Activated CD8-positive, alpha-beta memory T cell treated with anti-CD3 and anti-CD28 coated beads, Interleukin-2, amount 50 U/mL, for 24 hours (primary cell): ENCODE data around the gene ZNF648.
"Not testable (repeated sequence)": the region's sequence is repeated elsewhere in the genome, so short reads cannot be mapped to it uniquely, and the experiment has no call there.

Source experiments
- DNase-seq: peaks from one replicate; pipeline ENCODE4 v3.0.0-alpha.2; 2020; ENCODE audit errors: extremely low read depth

The ZNF648 gene

GRCh38 chr1:182061594-182061993 is at the start of gene ZNF648:
Gene ZNF648, minus strand, starts transcription at chr1:182061712. Its CDS starts 3,702 bp downstream, at chr1:182058010.
- DNase-seq = no peak

GRCh38 chr1:182110635-182111034 is 49.1 kb upstream of the ZNF648 start:
- no peak for DNase-seq

GRCh38 chr1:182109771-182110170 is 48.3 kb upstream of the ZNF648 start:
- no peak for DNase-seq

GRCh38 chr1:182107209-182107608 is 45.7 kb upstream of the ZNF648 start:
- no peak for DNase-seq

- DNase-seq = no peak
Measured at GRCh38 chr1:182102043-182102416, 40.5 kb upstream of the ZNF648 start.

GRCh38 chr1:182101415-182102042 is 40.0 kb upstream of the ZNF648 start:
- no peak for DNase-seq

GRCh38 chr1:182098301-182098700 is 36.8 kb upstream of the ZNF648 start:
- DNase-seq = no peak

GRCh38 chr1:182095946-182096345 is 34.4 kb upstream of the ZNF648 start:
- no peak for DNase-seq

GRCh38 chr1:182094514-182095005 is 33.0 kb upstream of the ZNF648 start:
- not testable (repeated sequence) for DNase-seq

GRCh38 chr1:182093781-182094180 is 32.3 kb upstream of the ZNF648 start:
- no peak for DNase-seq

GRCh38 chr1:182092336-182092735 is 30.8 kb upstream of the ZNF648 start:
- DNase-seq = no peak

- DNase-seq = no peak
Measured at GRCh38 chr1:182091083-182091482, 29.6 kb upstream of the ZNF648 start.

- DNase-seq = no peak
Measured at GRCh38 chr1:182087719-182088350, 26.3 kb upstream of the ZNF648 start.

- DNase-seq = no peak
Measured at GRCh38 chr1:182087304-182087703, 25.8 kb upstream of the ZNF648 start.

GRCh38 chr1:182086620-182087019 is 25.1 kb upstream of the ZNF648 start:
- DNase-seq = no peak

- DNase-seq = no peak
Measured at GRCh38 chr1:182086136-182086535, 24.6 kb upstream of the ZNF648 start.

- no peak for DNase-seq
Measured at GRCh38 chr1:182085726-182086125, 24.2 kb upstream of the ZNF648 start.

GRCh38 chr1:182084487-182085316 is 23.2 kb upstream of the ZNF648 start:
- DNase-seq = peak; percentile 40

- no peak for DNase-seq
Measured at GRCh38 chr1:182083851-182084486, 22.5 kb upstream of the ZNF648 start.

- DNase-seq = no peak
Measured at GRCh38 chr1:182080955-182081582, 19.6 kb upstream of the ZNF648 start.

GRCh38 chr1:182080040-182080439 is 18.5 kb upstream of the ZNF648 start:
- DNase-seq = no peak

- DNase-seq = no peak
Measured at GRCh38 chr1:182071924-182072323, 10.4 kb upstream of the ZNF648 start.
